DOHH2 (cell line): Measurements from ENCODE around the gene SLC12A8.
A peak's percentile ranks its signal among the peaks of the same experiment; 100 is the strongest.

Experiments
- H3F3A ChIP-seq: fragments of 200-600 bp; sonication (generic), shearing (Covaris generic); 2 replicates; pipeline ENCODE4 v1.6.0; 2016; ENCODE audit warnings: antibody characterized with exemption, mild to moderate bottlenecking; ENCODE audit not compliant: control insufficient read depth, insufficient read depth
- H3K27ac ChIP-seq: fragments of 200-600 bp; sonication (generic); 2 replicates; pipeline ENCODE4 v1.5.1; 2014; ENCODE audit warnings: low read depth, mild to moderate bottlenecking, low read length, moderate library complexity
- H3K27me3 ChIP-seq: fragments of 200-600 bp; sonication (generic); 2 replicates; pipeline ENCODE4 v1.6.1; 2014; ENCODE audit warnings: mild to moderate bottlenecking, low read length, mixed read lengths; ENCODE audit not compliant: control insufficient read depth
- H3K36me3 ChIP-seq: fragments of 200-600 bp; sonication (generic); 2 replicates; pipeline ENCODE4 v1.6.1; 2014; ENCODE audit warnings: mild to moderate bottlenecking, low read length, moderate library complexity, mixed read lengths; ENCODE audit not compliant: control insufficient read depth
- H3K4me1 ChIP-seq: fragments of 200-600 bp; sonication (generic); 2 replicates; pipeline ENCODE4 v1.6.1; 2014; ENCODE audit warnings: mild to moderate bottlenecking, low read length, mixed read lengths; ENCODE audit not compliant: control insufficient read depth
- H3K4me2 ChIP-seq: fragments of 200-600 bp; sonication (generic); 2 replicates; pipeline ENCODE4 v1.6.0; 2014; ENCODE audit warnings: mild to moderate bottlenecking, low read length, moderate library complexity
- H3K4me3 ChIP-seq: fragments of 200-600 bp; sonication (generic); 2 replicates; pipeline ENCODE4 v1.5.1; 2014; ENCODE audit warnings: mild to moderate bottlenecking, low read length, mixed read lengths
- H3K79me2 ChIP-seq: fragments of 200-600 bp; sonication (generic); 2 replicates; pipeline ENCODE4 v1.6.1; 2014; ENCODE audit warnings: mild to moderate bottlenecking, low read length, mixed read lengths; ENCODE audit not compliant: control insufficient read depth
- H3K9me2 ChIP-seq: fragments of 200-600 bp; sonication (generic); replicated peaks from 2 replicates; pipeline ENCODE4 v1.6.1; 2014; ENCODE audit warnings: mild to moderate bottlenecking, low read length, mixed read lengths; ENCODE audit not compliant: control insufficient read depth
- H3K9me3 ChIP-seq: fragments of 200-600 bp; sonication (generic); 2 replicates; pipeline ENCODE4 v1.6.1; 2014; ENCODE audit warnings: antibody characterized with exemption, low read length, mixed read lengths; ENCODE audit not compliant: control insufficient read depth, insufficient read depth
- H4K20me1 ChIP-seq: fragments of 200-600 bp; sonication (generic); 2 replicates; pipeline ENCODE4 v1.6.0; 2014; ENCODE audit warnings: low read depth, mild to moderate bottlenecking, antibody characterized with exemption, low read length, moderate library complexity; ENCODE audit not compliant: control insufficient read depth, insufficient read depth
- CTCF ChIP-seq: fragments of 200-600 bp; sonication (generic); IDR thresholded peaks from one replicate; pipeline ENCODE4 v1.5.1; 2014; ENCODE audit warnings: antibody characterized with exemption, mild to moderate bottlenecking, low read depth, low read length; ENCODE audit not compliant: poor library complexity, severe bottlenecking
- EZH2phosphoT487 ChIP-seq: fragments of 200-600 bp; sonication (generic); IDR thresholded peaks from 2 replicates; pipeline ENCODE4 v1.6.1; 2017; ENCODE audit warnings: borderline replicate concordance, mild to moderate bottlenecking, antibody characterized with exemption, low read length, moderate library complexity, mixed read lengths

Gene SLC12A8

GRCh38 chr3:125212509-125213363 is at the start of gene SLC12A8:
Gene SLC12A8 (minus strand): TSS chr3:125212748. CDS start chr3:125211349, 1,399 bp downstream.
- TF ChIP-seq CTCF = no peak
- TF ChIP-seq EZH2phosphoT487 = no peak; the same call in none of the 2 replicates
- H3K79me2 ChIP-seq = no peaks in the 10 kb centered on the region
- no peaks in the 10 kb centered on the region for H3K9me2 ChIP-seq
- no peaks in the 10 kb centered on the region for H4K20me1 ChIP-seq
- H3K27ac ChIP-seq = no peak within 1 kb of the TSS
- H3K4me3 ChIP-seq = no peak within 1 kb of the TSS
- peaks cover 50% of the 10 kb centered on the region for H3K27me3 ChIP-seq
- H3K9me3 ChIP-seq = no peaks in the 10 kb centered on the region
- H3F3A ChIP-seq = no peaks in the 10 kb centered on the region
- H3K36me3 ChIP-seq = no peaks in the 10 kb centered on the region
- H3K4me2 ChIP-seq = peak within 1 kb of the TSS; percentile 26; the same call in 1 of the 2 replicates
- H3K4me1 ChIP-seq = peaks cover 4% of the 10 kb centered on the region; the same call in 1 of the 2 replicates

GRCh38 chr3:125262161-125262560 is 49.6 kb upstream of the SLC12A8 start:
- H3F3A ChIP-seq = no peaks in the 10 kb centered on the region
- no peaks in the 10 kb centered on the region for H3K27me3 ChIP-seq
- peaks cover under 1% of the 10 kb centered on the region for H3K79me2 ChIP-seq
- peaks cover 5% of the 10 kb centered on the region; the same call in 1 of the 2 replicates for H3K9me3 ChIP-seq
- peaks cover 26% of the 10 kb centered on the region for H3K36me3 ChIP-seq
- H3K4me3 ChIP-seq = no peak overlapping the region
- H3K4me1 ChIP-seq = no peaks in the 10 kb centered on the region
- no peaks in the 10 kb centered on the region for H4K20me1 ChIP-seq
- H3K9me2 ChIP-seq = no peaks in the 10 kb centered on the region
- H3K27ac ChIP-seq = no peak overlapping the region
- H3K4me2 ChIP-seq = no peak overlapping the region
- TF ChIP-seq EZH2phosphoT487 (no peak), CTCF (no peak)

GRCh38 chr3:125261031-125261430 is 48.5 kb upstream of the SLC12A8 start:
- Histone ChIP-seq H3K9me3 (peaks cover 5% of the 10 kb centered on the region; the same call in 1 of the 2 replicates), H3K4me2 (no peak overlapping the region), H3K4me3 (no peak overlapping the region), H3F3A (no peaks in the 10 kb centered on the region), H3K27me3 (no peaks in the 10 kb centered on the region), H3K36me3 (peaks cover 29% of the 10 kb centered on the region), H3K4me1 (no peaks in the 10 kb centered on the region), H3K9me2 (no peaks in the 10 kb centered on the region), H3K27ac (no peak overlapping the region), H4K20me1 (no peaks in the 10 kb centered on the region), H3K79me2 (no peaks in the 10 kb centered on the region)
- TF ChIP-seq EZH2phosphoT487 (no peak), CTCF (no peak)
